C4-2B (cell line): ENCODE results near the gene MNAT1.

Experiments
- H3K27ac ChIP-seq: fragments of 450-650 bp; 2 replicates; pipeline ENCODE4 v1.5.1; 2017
- CTCF ChIP-seq: fragments of 450-650 bp; conservative IDR thresholded peaks from 2 replicates; pipeline ENCODE4 v1.5.1; 2017; ENCODE audit warnings: mild to moderate bottlenecking
- ZFX ChIP-seq: fragments of 450-650 bp; IDR thresholded peaks from 2 replicates; pipeline ENCODE4 v1.6.1; 2017

MNAT1 gene

DNA sequence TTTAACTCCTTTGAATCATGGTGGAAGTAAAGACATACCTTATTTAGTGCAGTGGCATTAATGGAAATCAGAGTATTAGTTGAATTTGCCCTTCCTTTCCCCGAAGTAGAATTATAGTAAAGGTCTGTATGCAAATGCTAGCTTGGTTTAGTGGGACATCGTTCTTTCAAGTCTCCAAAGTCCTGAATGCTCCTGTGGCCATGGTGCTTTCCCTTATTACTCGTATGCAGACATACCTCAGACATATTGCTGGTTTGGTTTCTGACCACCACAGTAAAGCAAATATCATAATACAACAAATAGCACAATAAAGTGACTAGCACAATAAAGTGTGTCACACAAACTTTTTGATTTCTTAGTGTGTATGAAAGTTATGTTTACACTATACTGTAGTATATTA lies 52.3 kb downstream of the MNAT1 start:
- TF ChIP-seq ZFX = no peak
- TF ChIP-seq CTCF = no peak
- H3K27ac ChIP-seq = no peak overlapping the region

DNA sequence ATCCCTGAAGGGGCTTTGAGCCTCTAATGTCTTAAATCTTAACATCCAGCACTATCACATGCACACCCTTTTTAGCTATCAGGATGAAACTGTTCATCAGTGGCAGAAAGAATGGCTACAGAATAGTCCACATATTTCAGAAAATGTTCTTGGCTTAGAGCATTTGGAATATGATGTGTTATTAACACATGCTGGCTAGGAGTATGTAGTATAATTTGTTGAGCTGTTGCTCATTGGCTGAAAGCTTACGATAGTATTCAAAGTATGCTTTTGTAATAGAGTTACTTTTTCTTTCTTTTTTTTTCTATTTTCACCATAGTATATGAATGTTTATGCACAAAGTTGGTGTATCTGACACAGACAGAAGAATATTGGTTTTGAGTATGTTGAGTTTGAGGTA lies 55.1 kb downstream of the MNAT1 start:
- no peak for TF ChIP-seq CTCF
- TF ChIP-seq ZFX = no peak
- no peak overlapping the region for H3K27ac ChIP-seq

- no peak overlapping the region for H3K27ac ChIP-seq
- TF ChIP-seq CTCF = no peak
- TF ChIP-seq ZFX = no peak
Measured at GRCh38 chr14:60790850-60791249, 56.3 kb downstream of the MNAT1 start.

GRCh38 chr14:60796434-60796833 lies 61.9 kb downstream of the MNAT1 start:
- H3K27ac ChIP-seq = no peak overlapping the region
- TF ChIP-seq ZFX = no peak
- TF ChIP-seq CTCF = no peak

GRCh38 chr14:60800409-60800808 lies 65.8 kb downstream of the MNAT1 start:
- TF ChIP-seq ZFX = no peak
- no peak for TF ChIP-seq CTCF
- no peak overlapping the region for H3K27ac ChIP-seq

DNA sequence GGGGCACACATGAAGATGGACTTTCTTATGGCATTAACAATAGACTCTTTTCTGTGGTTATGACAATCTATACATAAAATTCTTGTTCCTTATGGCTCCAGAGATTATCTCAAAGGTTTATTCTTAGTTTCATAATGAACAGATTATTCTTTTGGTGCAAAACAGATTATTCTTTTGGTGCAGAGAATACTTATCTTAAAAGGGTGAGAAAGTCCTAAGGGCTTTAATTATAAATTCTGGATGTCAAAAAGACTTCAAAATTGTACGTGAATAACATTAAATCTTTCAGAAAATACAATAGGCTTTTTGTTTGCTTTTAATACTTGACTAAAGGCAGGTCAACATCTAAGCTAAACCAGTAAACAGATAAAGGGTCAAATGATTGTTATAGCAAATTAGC lies 69.3 kb downstream of the MNAT1 start:
- TF ChIP-seq ZFX = no peak
- TF ChIP-seq CTCF = no peak
- H3K27ac ChIP-seq = no peak overlapping the region

GRCh38 chr14:60805841-60806430 lies 71.4 kb downstream of the MNAT1 start:
- no peak for TF ChIP-seq CTCF
- no peak for TF ChIP-seq ZFX
- no peak overlapping the region for H3K27ac ChIP-seq
